Liver (tissue), 9 donors: ENCODE results near the gene WHAMM. TPM values are rescaled to one million over a fixed set of nuclear protein-coding genes. Genes with fewer than 3 reads are reported as not detected.

Experiments
- DNase-seq: peaks from one replicate; pipeline ENCODE4 v3.0.0-alpha.2; 2017; ENCODE audit warnings: low spot score
- H3K27ac ChIP-seq, 2 donors: one replicate each; pipeline ENCODE4 v1.7.0; 2013; ENCODE audit warnings: inconsistent platforms in 2 of 2, low read length in 2 of 2, control low read depth in 1 of 2, low read depth in 1 of 2, mild to moderate bottlenecking in 1 of 2
- H3K27me3 ChIP-seq, 4 donors: one replicate each; pipeline versions ENCODE4 v1.6.1 to v1.7.0; 2013; ENCODE audit warnings: low read length in 3 of 4, inconsistent platforms in 1 of 4, mild to moderate bottlenecking in 1 of 4, moderate library complexity in 1 of 4; ENCODE audit not compliant: control insufficient read depth in 4 of 4, insufficient read depth in 4 of 4
- H3K36me3 ChIP-seq, 4 donors: one replicate each; pipeline versions ENCODE4 v1.6.1 to v1.7.0; 2013; ENCODE audit warnings: low read length in 3 of 4, mild to moderate bottlenecking in 3 of 4, low read depth in 1 of 4, moderate library complexity in 1 of 4; ENCODE audit not compliant: control insufficient read depth in 4 of 4, insufficient read depth in 3 of 4
- H3K4me1 ChIP-seq, 4 donors: one replicate each; pipeline versions ENCODE4 v1.6.1 to v1.7.0; 2013; ENCODE audit warnings: low read length in 3 of 4, mild to moderate bottlenecking in 3 of 4, moderate library complexity in 1 of 4; ENCODE audit not compliant: control insufficient read depth in 4 of 4, insufficient read depth in 4 of 4
- H3K4me3 ChIP-seq, 3 donors: one replicate each; pipeline versions ENCODE4 v1.6.1 to v1.7.0; 2013; ENCODE audit warnings: low read length in 3 of 3, control low read depth in 1 of 3, low read depth in 1 of 3, mild to moderate bottlenecking in 1 of 3
- H3K9ac ChIP-seq, 2 donors: one replicate each; pipeline ENCODE4 v1.7.0; 2013; ENCODE audit warnings: low read length in 2 of 2, mild to moderate bottlenecking in 2 of 2, moderate library complexity in 2 of 2, control low read depth in 1 of 2, low read depth in 1 of 2
- H3K9me3 ChIP-seq, 4 donors: one replicate each; pipeline versions ENCODE4 v1.6.1 to v1.7.0; 2013; ENCODE audit warnings: low read length in 3 of 4; ENCODE audit not compliant: control insufficient read depth in 4 of 4
- ATF3 ChIP-seq: IDR thresholded peaks from 2 replicates; pipeline ENCODE4 v1.6.1; 2016; ENCODE audit warnings: antibody characterized with exemption
- CTCF ChIP-seq: fragments of 150-350 bp; IDR thresholded peaks from 2 replicates; pipeline ENCODE4 v1.5.1; 2017; ENCODE audit warnings: improper control_type of control experiment, low read depth, low read length; ENCODE audit not compliant: missing input control
- EGR1 ChIP-seq, 2 donors: IDR thresholded peaks; 2 replicates each; pipeline ENCODE4 v1.6.1; 2016 to 2018; ENCODE audit warnings: antibody characterized with exemption in 2 of 2, low read depth in 2 of 2
- FOXA1 ChIP-seq: IDR thresholded peaks from 2 replicates; pipeline ENCODE4 v1.6.1; 2016; ENCODE audit warnings: antibody characterized with exemption
- FOXA2 ChIP-seq: IDR thresholded peaks from 2 replicates; pipeline ENCODE4 v1.6.1; 2016; ENCODE audit warnings: antibody characterized with exemption
- GABPA ChIP-seq, 2 donors: IDR thresholded peaks in 1 of 2; conservative IDR thresholded peaks in 1 of 2; 2 replicates each; pipeline ENCODE4 v1.6.1; 2016; ENCODE audit warnings: antibody characterized with exemption in 2 of 2, mild to moderate bottlenecking in 1 of 2, moderate library complexity in 1 of 2
- HNF4A ChIP-seq, 2 donors: conservative IDR thresholded peaks; 2 replicates each; pipeline ENCODE4 v1.6.1; 2016; ENCODE audit warnings: antibody characterized with exemption in 2 of 2, mild to moderate bottlenecking in 2 of 2
- HNF4G ChIP-seq: IDR thresholded peaks from 2 replicates; pipeline ENCODE4 v1.6.1; 2016; ENCODE audit warnings: antibody characterized with exemption
- JUND ChIP-seq, 2 donors: IDR thresholded peaks; 2 replicates each; pipeline ENCODE4 v1.6.1; 2016; ENCODE audit warnings: antibody characterized with exemption in 2 of 2
- MAX ChIP-seq: IDR thresholded peaks from 2 replicates; pipeline ENCODE4 v1.6.1; 2016; ENCODE audit warnings: antibody characterized with exemption
- NR2F2 ChIP-seq: IDR thresholded peaks from 2 replicates; pipeline ENCODE4 v1.6.1; 2016; ENCODE audit warnings: antibody characterized with exemption
- RAD21 ChIP-seq, 2 donors: IDR thresholded peaks; 2 replicates each; pipeline ENCODE4 v1.6.1; 2016; ENCODE audit warnings: antibody characterized with exemption in 2 of 2, mild to moderate bottlenecking in 2 of 2
- REST ChIP-seq: IDR thresholded peaks from 2 replicates; pipeline ENCODE4 v1.6.1; 2016; ENCODE audit warnings: antibody characterized with exemption, mild to moderate bottlenecking
- RXRA ChIP-seq, 2 donors: IDR thresholded peaks; 2 replicates each; pipeline ENCODE4 v1.6.1; 2017 to 2018; ENCODE audit warnings: antibody characterized with exemption in 2 of 2, mild to moderate bottlenecking in 1 of 2
- SP1 ChIP-seq: IDR thresholded peaks from 2 replicates; pipeline ENCODE4 v1.6.1; 2018; ENCODE audit warnings: antibody characterized with exemption, mild to moderate bottlenecking
- TAF1 ChIP-seq: conservative IDR thresholded peaks from 2 replicates; pipeline ENCODE4 v1.6.1; 2016; ENCODE audit warnings: antibody characterized with exemption, mild to moderate bottlenecking
- YY1 ChIP-seq: IDR thresholded peaks from 2 replicates; pipeline ENCODE4 v1.6.1; 2016; ENCODE audit warnings: antibody characterized with exemption, mild to moderate bottlenecking
- ZBTB33 ChIP-seq: IDR thresholded peaks from 2 replicates; pipeline ENCODE4 v1.6.1; 2016; ENCODE audit warnings: antibody characterized with exemption
- WGBS: extraction: QIAGEN DNeasy Blood & Tissue Kit; methylation state at CpG from one replicate; pipeline ENCODE4 v1.1.7; 2013; 5-methylcytosine and 5-hydroxymethylcytosine counted together
- polyA plus RNA-seq, 2 donors: library from polyadenylated mRNA; stranded (reverse) in 1 of 2; unstranded in 1 of 2; fragments of 200-250 nt in 1 of 2; fragments of >200 nt in 1 of 2; fragmentation: Nextera tagmentation in 1 of 2; extraction: Ambion mirVana in 1 of 2; gene quantifications; one replicate each; pipeline versions ENCODE4 v1.2.1 to v1.2.3, GENCODE V29; 2013 to 2015
- total RNA-seq, 2 donors: library from RNA; depleted of rRNA; stranded (reverse); fragments of >200 nt; gene quantifications; one replicate each; pipeline ENCODE4 v1.2.3, GENCODE V29; 2014
- donor health status: healthy.
- donor health status: healthy.
- donor health status: healthy.
- donor health status: healthy.
- donor health status: healthy.

The WHAMM gene
- total and polyA plus RNA-seq, 4 donors, result 2.5 to 4.0 (median 3.2) TPM

GRCh38 chr15:82880704-82881103 is 71.3 kb downstream of the WHAMM start:
- DNase-seq, result no peak
- H3K4me1 ChIP-seq, result no peaks in the 10 kb centered on the region
- no peaks in the 10 kb centered on the region for H3K27me3 ChIP-seq
- no peak for TF ChIP-seq YY1
- no peak for TF ChIP-seq EGR1 (IDR thresholded peaks at IDR 0.05; ENCODE audit: low read depth in 2 of 2)
- no peak for TF ChIP-seq MAX
- no peak for TF ChIP-seq HNF4G
- TF ChIP-seq NR2F2, result no peak
- TF ChIP-seq RXRA (IDR thresholded peaks at IDR 0.05), result no peak
- TF ChIP-seq REST, result no peak
- TF ChIP-seq JUND (IDR thresholded peaks at IDR 0.05), result no peak
- no peak for TF ChIP-seq GABPA (IDR thresholded peaks at IDR 0.05 in 1 of 2, conservative IDR thresholded peaks at IDR 0.05 in 1 of 2)
- no peak for TF ChIP-seq ATF3
- TF ChIP-seq HNF4A (conservative IDR thresholded peaks at IDR 0.05), result no peak
- TF ChIP-seq FOXA2, result no peak
- no peak for TF ChIP-seq SP1
- no peak for TF ChIP-seq CTCF
- no peak for TF ChIP-seq FOXA1
- TF ChIP-seq RAD21 (IDR thresholded peaks at IDR 0.05), result no peak
- H3K9me3 ChIP-seq, result no peaks in the 10 kb centered on the region
- H3K36me3 ChIP-seq, result peaks cover 0 to 3% (median 0%) of the 10 kb centered on the region in 4 donors
- WGBS, result 89% methylated on average over 6 of the region's 6 CpGs
- H3K27ac ChIP-seq, result no peak overlapping the region
- no peak overlapping the region for H3K4me3 ChIP-seq
- no peak overlapping the region for H3K9ac ChIP-seq

- Histone ChIP-seq H3K4me1 (no peaks in the 10 kb centered on the region), H3K27me3 (no peaks in the 10 kb centered on the region), H3K4me3 (no peak overlapping the region), H3K9me3 (no peaks in the 10 kb centered on the region), H3K27ac (no peak overlapping the region), H3K9ac (no peak overlapping the region), H3K36me3 (peaks cover 0 to 3% (median 0%) of the 10 kb centered on the region in 4 donors)
- 98% methylated on average over 2 of the region's 2 CpGs for WGBS
- no peak for DNase-seq
- TF ChIP-seq HNF4G, result no peak
- no peak for TF ChIP-seq ATF3
- no peak for TF ChIP-seq TAF1
- TF ChIP-seq SP1, result no peak
- no peak for TF ChIP-seq FOXA2
- no peak for TF ChIP-seq HNF4A (conservative IDR thresholded peaks at IDR 0.05)
- no peak for TF ChIP-seq RXRA (IDR thresholded peaks at IDR 0.05)
- TF ChIP-seq NR2F2, result no peak
- TF ChIP-seq REST, result no peak
- no peak for TF ChIP-seq RAD21 (IDR thresholded peaks at IDR 0.05)
- no peak for TF ChIP-seq FOXA1
- TF ChIP-seq JUND (IDR thresholded peaks at IDR 0.05), result no peak
- TF ChIP-seq MAX, result no peak
- no peak for TF ChIP-seq ZBTB33
These were observed 72.3 kb downstream of the WHAMM start for GRCh38 chr15:82881747-82882146.
